ENCODE data around the gene RP2. TPM values are rescaled to one million over a fixed set of nuclear protein-coding genes. Genes with fewer than 3 reads are reported as not detected.
A peak's percentile ranks its signal among the peaks of the same experiment; 100 is the strongest.

Gene RP2
- total and polyA plus RNA-seq, 2 donors (not counting 1 experiment from before 2014, with no cell fraction given), result 19.4 to 20.6 TPM

- no peak overlapping the region for H2AFZ ChIP-seq (ENCODE audit: low read length)
- no peak overlapping the region for H3K27ac ChIP-seq (ENCODE audit: insufficient read depth, low read length)
- no peak for TF ChIP-seq EZH2 (IDR thresholded peaks at IDR 0.05; ENCODE audit: low read length, missing control alignments)
- TF ChIP-seq, protein P1, sequence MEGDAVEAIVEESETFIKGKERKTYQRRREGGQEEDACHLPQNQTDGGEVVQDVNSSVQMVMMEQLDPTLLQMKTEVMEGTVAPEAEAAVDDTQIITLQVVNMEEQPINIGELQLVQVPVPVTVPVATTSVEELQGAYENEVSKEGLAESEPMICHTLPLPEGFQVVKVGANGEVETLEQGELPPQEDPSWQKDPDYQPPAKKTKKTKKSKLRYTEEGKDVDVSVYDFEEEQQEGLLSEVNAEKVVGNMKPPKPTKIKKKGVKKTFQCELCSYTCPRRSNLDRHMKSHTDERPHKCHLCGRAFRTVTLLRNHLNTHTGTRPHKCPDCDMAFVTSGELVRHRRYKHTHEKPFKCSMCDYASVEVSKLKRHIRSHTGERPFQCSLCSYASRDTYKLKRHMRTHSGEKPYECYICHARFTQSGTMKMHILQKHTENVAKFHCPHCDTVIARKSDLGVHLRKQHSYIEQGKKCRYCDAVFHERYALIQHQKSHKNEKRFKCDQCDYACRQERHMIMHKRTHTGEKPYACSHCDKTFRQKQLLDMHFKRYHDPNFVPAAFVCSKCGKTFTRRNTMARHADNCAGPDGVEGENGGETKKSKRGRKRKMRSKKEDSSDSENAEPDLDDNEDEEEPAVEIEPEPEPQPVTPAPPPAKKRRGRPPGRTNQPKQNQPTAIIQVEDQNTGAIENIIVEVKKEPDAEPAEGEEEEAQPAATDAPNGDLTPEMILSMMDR (conservative IDR thresholded peaks at IDR 0.05 in 1 of 2, IDR thresholded peaks at IDR 0.05 in 1 of 2; ENCODE audit: low read depth in 1 of 2, low read length in 2 of 2), result no peak
- no peaks in the 10 kb centered on the region for H4K20me1 ChIP-seq (ENCODE audit: control insufficient read depth, extremely low read depth, insufficient read depth, low read length)
- H3K4me1 ChIP-seq (ENCODE audit: control insufficient read depth, extremely low read depth, insufficient read depth, low read length), result no peaks in the 10 kb centered on the region
- H3K4me2 ChIP-seq (ENCODE audit: extremely low read depth, insufficient read depth, low read length), result no peak overlapping the region
- no peak overlapping the region for H3K9ac ChIP-seq (ENCODE audit: insufficient read depth, low read length)
- no peaks in the 10 kb centered on the region for H3K9me3 ChIP-seq (ENCODE audit: control insufficient read depth, insufficient read depth, low read depth, low read length)
- no peaks in the 10 kb centered on the region for H3K27me3 ChIP-seq (ENCODE audit: control insufficient read depth, insufficient read depth, low read length)
- no peaks in the 10 kb centered on the region for H3K79me2 ChIP-seq (ENCODE audit: control insufficient read depth, insufficient read depth, low read length)
- H3K36me3 ChIP-seq (ENCODE audit: control insufficient read depth, insufficient read depth, low read length), result no peaks in the 10 kb centered on the region
- H3K4me3 ChIP-seq (replicated peaks in 1 of 4; ENCODE audit: control extremely low read depth in 1 of 4, insufficient read depth in 1 of 4, low read depth in 3 of 4, low read length in 4 of 4), result no peak overlapping the region
- peak; percentile 63 to 69 for DNase-seq (ENCODE audit: low read depth in 2 of 2)
Measured at GRCh38 chrX:46865281-46865680, 28.4 kb downstream of the RP2 start.

DNA sequence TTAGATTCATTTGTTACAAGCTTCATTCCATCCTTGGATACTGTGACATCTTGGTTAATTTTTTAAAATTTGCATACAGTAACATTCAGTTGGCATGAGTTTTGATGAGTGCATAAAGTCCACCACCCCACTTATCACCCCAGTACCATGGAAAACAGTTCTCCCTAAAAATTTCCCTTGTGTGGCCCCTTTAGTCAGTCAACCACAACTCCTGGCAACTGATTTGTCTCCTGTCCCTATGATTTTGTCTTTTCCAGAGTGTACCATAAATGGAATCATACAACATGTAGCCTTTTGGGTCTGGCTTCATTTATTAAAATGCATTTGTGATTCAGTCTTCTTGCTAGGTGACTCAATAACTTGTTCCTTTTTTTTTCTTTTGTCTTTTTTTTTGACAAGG is 29.9 kb downstream of the RP2 start:
- H3K9me3 ChIP-seq (ENCODE audit: control insufficient read depth, insufficient read depth, low read depth, low read length), result no peaks in the 10 kb centered on the region
- no peak overlapping the region for H3K27ac ChIP-seq (ENCODE audit: insufficient read depth, low read length)
- no peak for DNase-seq (ENCODE audit: low read depth in 2 of 2)
- no peaks in the 10 kb centered on the region for H3K79me2 ChIP-seq (ENCODE audit: control insufficient read depth, insufficient read depth, low read length)
- no peak overlapping the region for H2AFZ ChIP-seq (ENCODE audit: low read length)
- H3K4me3 ChIP-seq (replicated peaks in 1 of 4; ENCODE audit: control extremely low read depth in 1 of 4, insufficient read depth in 1 of 4, low read depth in 3 of 4, low read length in 4 of 4), result no peak overlapping the region
- H3K4me1 ChIP-seq (ENCODE audit: control insufficient read depth, extremely low read depth, insufficient read depth, low read length), result no peaks in the 10 kb centered on the region
- no peak overlapping the region for H3K9ac ChIP-seq (ENCODE audit: insufficient read depth, low read length)
- H3K4me2 ChIP-seq (ENCODE audit: extremely low read depth, insufficient read depth, low read length), result no peak overlapping the region
- TF ChIP-seq EZH2 (IDR thresholded peaks at IDR 0.05; ENCODE audit: low read length, missing control alignments), result no peak
- TF ChIP-seq, protein P1 (conservative IDR thresholded peaks at IDR 0.05 in 1 of 2, IDR thresholded peaks at IDR 0.05 in 1 of 2; ENCODE audit: low read depth in 1 of 2, low read length in 2 of 2), result no peak
- no peaks in the 10 kb centered on the region for H4K20me1 ChIP-seq (ENCODE audit: control insufficient read depth, extremely low read depth, insufficient read depth, low read length)
- no peaks in the 10 kb centered on the region for H3K27me3 ChIP-seq (ENCODE audit: control insufficient read depth, insufficient read depth, low read length)
- no peaks in the 10 kb centered on the region for H3K36me3 ChIP-seq (ENCODE audit: control insufficient read depth, insufficient read depth, low read length)

- Histone ChIP-seq H3K27me3 (ENCODE audit: control insufficient read depth, insufficient read depth, low read length) (no peaks in the 10 kb centered on the region), H3K4me3 (replicated peaks in 1 of 4; ENCODE audit: control extremely low read depth in 1 of 4, insufficient read depth in 1 of 4, low read depth in 3 of 4, low read length in 4 of 4) (no peak overlapping the region), H3K36me3 (ENCODE audit: control insufficient read depth, insufficient read depth, low read length) (no peaks in the 10 kb centered on the region), H3K79me2 (ENCODE audit: control insufficient read depth, insufficient read depth, low read length) (no peaks in the 10 kb centered on the region), H3K27ac (ENCODE audit: insufficient read depth, low read length) (no peak overlapping the region), H3K9me3 (ENCODE audit: control insufficient read depth, insufficient read depth, low read depth, low read length) (no peaks in the 10 kb centered on the region), H3K4me2 (ENCODE audit: extremely low read depth, insufficient read depth, low read length) (no peak overlapping the region), H3K9ac (ENCODE audit: insufficient read depth, low read length) (no peak overlapping the region), H3K4me1 (ENCODE audit: control insufficient read depth, extremely low read depth, insufficient read depth, low read length) (no peaks in the 10 kb centered on the region), H2AFZ (ENCODE audit: low read length) (no peak overlapping the region), H4K20me1 (ENCODE audit: control insufficient read depth, extremely low read depth, insufficient read depth, low read length) (no peaks in the 10 kb centered on the region)
- peak in 1 of 2 donors; percentile 27 for DNase-seq (ENCODE audit: low read depth in 2 of 2)
- TF ChIP-seq EZH2 (IDR thresholded peaks at IDR 0.05; ENCODE audit: low read length, missing control alignments), result no peak
- TF ChIP-seq, protein P1 (conservative IDR thresholded peaks at IDR 0.05 in 1 of 2, IDR thresholded peaks at IDR 0.05 in 1 of 2; ENCODE audit: low read depth in 1 of 2, low read length in 2 of 2), result no peak
Measured at GRCh38 chrX:46873746-46874145, 36.9 kb downstream of the RP2 start.
